ENCODE data around the gene KCNE2.

KCNE2 gene

GRCh38 chr21:34363733-34364132, at the start of gene KCNE2:
TSS of gene KCNE2 (plus strand) at chr21:34364006. CDS start at chr21:34370479, 6,473 bp downstream.
- no peak for TF ChIP-seq CTCF (conservative IDR thresholded peaks at IDR 0.05)
- no peak for TF ChIP-seq ZFX (IDR thresholded peaks at IDR 0.05)
- H3K27ac ChIP-seq, result no peak within 1 kb of the TSS

GRCh38 chr21:34319585-34319984, 44.2 kb upstream of the KCNE2 start:
- H3K27ac ChIP-seq, result no peak overlapping the region
- no peak for TF ChIP-seq CTCF (conservative IDR thresholded peaks at IDR 0.05)
- no peak for TF ChIP-seq ZFX (IDR thresholded peaks at IDR 0.05)

GRCh38 chr21:34320011-34320410, 43.8 kb upstream of the KCNE2 start:
- TF ChIP-seq ZFX (IDR thresholded peaks at IDR 0.05), result no peak
- H3K27ac ChIP-seq, result no peak overlapping the region

GRCh38 chr21:34330055-34330454, 33.8 kb upstream of the KCNE2 start:
- no peak for TF ChIP-seq ZFX (IDR thresholded peaks at IDR 0.05)
- TF ChIP-seq CTCF (conservative IDR thresholded peaks at IDR 0.05), result no peak; the same call in 1 of the 2 replicates
- no peak overlapping the region for H3K27ac ChIP-seq

GRCh38 chr21:34331726-34332125, 32.1 kb upstream of the KCNE2 start:
- no peak overlapping the region for H3K27ac ChIP-seq
- TF ChIP-seq ZFX (IDR thresholded peaks at IDR 0.05) (no peak), CTCF (conservative IDR thresholded peaks at IDR 0.05) (no peak)

GRCh38 chr21:34332347-34332746, 31.5 kb upstream of the KCNE2 start:
- TF ChIP-seq CTCF (conservative IDR thresholded peaks at IDR 0.05) (no peak), ZFX (IDR thresholded peaks at IDR 0.05) (no peak)
- H3K27ac ChIP-seq, result no peak overlapping the region

- TF ChIP-seq CTCF (conservative IDR thresholded peaks at IDR 0.05) (no peak), ZFX (IDR thresholded peaks at IDR 0.05) (no peak)
Measured at GRCh38 chr21:34333121-34333739, 30.6 kb upstream of the KCNE2 start.

GRCh38 chr21:34335316-34335715, 28.5 kb upstream of the KCNE2 start:
- no peak for TF ChIP-seq ZFX (IDR thresholded peaks at IDR 0.05)
- no peak for TF ChIP-seq CTCF (conservative IDR thresholded peaks at IDR 0.05)
- H3K27ac ChIP-seq, result no peak overlapping the region

More at GRCh38 chr21:34333121-34333739, 30.6 kb upstream of the KCNE2 start:
- H3K27ac ChIP-seq, result no peak overlapping the region
